Measurements from ENCODE around the gene SPP1.
"Not testable (repeated sequence)": the region's sequence is repeated elsewhere in the genome, so short reads cannot be mapped to it uniquely, and the experiment has no call there.

SPP1 gene

GRCh38 chr4:87975466-87975865 is at the start of gene SPP1:
Gene SPP1, plus strand, starts transcription at chr4:87975714. Its CDS starts 1,182 bp downstream, at chr4:87976896.
- DNase-seq (ENCODE audit: low read depth) = peak; percentile 39

- no peak for DNase-seq (ENCODE audit: low read depth)
These were observed 48.9 kb upstream of the SPP1 start for GRCh38 chr4:87926554-87927098.

- no peak for DNase-seq (ENCODE audit: low read depth)
These were observed 44.9 kb upstream of the SPP1 start for GRCh38 chr4:87930629-87931028.

GRCh38 chr4:87931932-87932331 is 43.6 kb upstream of the SPP1 start:
- no peak for DNase-seq (ENCODE audit: low read depth)

- DNase-seq (ENCODE audit: low read depth) = no peak
These were observed 42.8 kb upstream of the SPP1 start for GRCh38 chr4:87932718-87933141.

- no peak for DNase-seq (ENCODE audit: low read depth)
These were observed 42.2 kb upstream of the SPP1 start for GRCh38 chr4:87933337-87933736.

GRCh38 chr4:87934157-87934704 is 41.3 kb upstream of the SPP1 start:
- no peak for DNase-seq (ENCODE audit: low read depth)

GRCh38 chr4:87934973-87935372 is 40.5 kb upstream of the SPP1 start:
- no peak for DNase-seq (ENCODE audit: low read depth)

- not testable (repeated sequence) for DNase-seq (ENCODE audit: low read depth)
These were observed 39.6 kb upstream of the SPP1 start for GRCh38 chr4:87935954-87936353.

- DNase-seq (ENCODE audit: low read depth) = no peak
These were observed 38.0 kb upstream of the SPP1 start for GRCh38 chr4:87937523-87937922.

GRCh38 chr4:87938746-87939145 is 36.8 kb upstream of the SPP1 start:
- DNase-seq (ENCODE audit: low read depth) = no peak

- DNase-seq (ENCODE audit: low read depth) = peak; percentile 21
These were observed 35.4 kb upstream of the SPP1 start for GRCh38 chr4:87939978-87940690.

- DNase-seq (ENCODE audit: low read depth) = not testable (repeated sequence)
These were observed 34.7 kb upstream of the SPP1 start for GRCh38 chr4:87940809-87941208.

- DNase-seq (ENCODE audit: low read depth) = no peak
These were observed 33.7 kb upstream of the SPP1 start for GRCh38 chr4:87941537-87942392.

- DNase-seq (ENCODE audit: low read depth) = no peak
These were observed 31.8 kb upstream of the SPP1 start for GRCh38 chr4:87943660-87944149.

GRCh38 chr4:87944967-87945366 is 30.5 kb upstream of the SPP1 start:
- DNase-seq (ENCODE audit: low read depth) = no peak

GRCh38 chr4:87946766-87947165 is 28.7 kb upstream of the SPP1 start:
- DNase-seq (ENCODE audit: low read depth) = no peak

GRCh38 chr4:87947381-87948160 is 27.9 kb upstream of the SPP1 start:
- DNase-seq (ENCODE audit: low read depth) = peak; percentile 71

- peak; percentile 78 for DNase-seq (ENCODE audit: low read depth)
These were observed 25.6 kb upstream of the SPP1 start for GRCh38 chr4:87949961-87950360.

GRCh38 chr4:87950493-87950892 is 25.0 kb upstream of the SPP1 start:
- peak; percentile 16 for DNase-seq (ENCODE audit: low read depth)

- DNase-seq (ENCODE audit: low read depth) = no peak
These were observed 24.5 kb upstream of the SPP1 start for GRCh38 chr4:87950936-87951511.
